IPS-20b (cell line): Measurements from ENCODE around the gene NWD2.

ENCODE experiments used
- H3K27ac ChIP-seq: one replicate; pipeline ENCODE4 v1.5.1; 2013; ENCODE audit warnings: low read length
- H3K27me3 ChIP-seq: 2 replicates; pipeline ENCODE4 v1.6.1; 2013; ENCODE audit warnings: mild to moderate bottlenecking, low read length, inconsistent platforms; ENCODE audit not compliant: insufficient read depth
- H3K36me3 ChIP-seq: 2 replicates; pipeline ENCODE4 v1.6.1; 2013; ENCODE audit warnings: low read depth, mild to moderate bottlenecking, inconsistent platforms, low read length, moderate library complexity; ENCODE audit not compliant: insufficient read depth
- H3K4me1 ChIP-seq: 2 replicates; pipeline ENCODE4 v1.6.1; 2013; ENCODE audit warnings: mild to moderate bottlenecking, control low read depth, inconsistent platforms, low read length, moderate library complexity; ENCODE audit not compliant: insufficient read depth
- H3K4me3 ChIP-seq: 2 replicates; pipeline ENCODE4 v1.5.1; 2013; ENCODE audit warnings: mild to moderate bottlenecking, low read length, inconsistent platforms
- H3K9ac ChIP-seq: 2 replicates; pipeline ENCODE4 v1.6.1; 2013; ENCODE audit warnings: low read depth, mild to moderate bottlenecking, inconsistent platforms, low read length, moderate library complexity
- H3K9me3 ChIP-seq: 2 replicates; pipeline ENCODE4 v1.6.1; 2013; ENCODE audit warnings: mild to moderate bottlenecking, low read depth, low read length, inconsistent platforms; ENCODE audit not compliant: insufficient read depth

NWD2 gene

GRCh38 chr4:37236165-37236564 lies 8.4 kb upstream of the NWD2 start:
- no peak overlapping the region for H3K4me3 ChIP-seq
- no peaks in the 10 kb centered on the region for H3K36me3 ChIP-seq
- peaks cover 19% of the 10 kb centered on the region for H3K27me3 ChIP-seq

GRCh38 chr4:37241647-37242046 lies 2.9 kb upstream of the NWD2 start:
- H3K27me3 ChIP-seq = peaks cover 74% of the 10 kb centered on the region

More at GRCh38 chr4:37236165-37236564, 8.4 kb upstream of the NWD2 start:
- Histone ChIP-seq H3K9me3 (no peaks in the 10 kb centered on the region), H3K9ac (no peak overlapping the region), H3K4me1 (no peaks in the 10 kb centered on the region; the same call in 1 of the 2 replicates), H3K27ac (no peak overlapping the region)

GRCh38 chr4:37243051-37243450 lies 1.5 kb upstream of the NWD2 start:
- Histone ChIP-seq H3K4me3 (peak overlapping the region; percentile 67; the same call in 1 of the 2 replicates), H3K27me3 (peaks cover 88% of the 10 kb centered on the region), H3K36me3 (no peaks in the 10 kb centered on the region), H3K4me1 (no peaks in the 10 kb centered on the region; the same call in 1 of the 2 replicates), H3K9me3 (no peaks in the 10 kb centered on the region), H3K9ac (no peak overlapping the region), H3K27ac (no peak overlapping the region)

More at GRCh38 chr4:37241647-37242046, 2.9 kb upstream of the NWD2 start:
- Histone ChIP-seq H3K9me3 (no peaks in the 10 kb centered on the region), H3K27ac (no peak overlapping the region), H3K4me3 (no peak overlapping the region), H3K4me1 (no peaks in the 10 kb centered on the region; the same call in 1 of the 2 replicates), H3K36me3 (no peaks in the 10 kb centered on the region), H3K9ac (no peak overlapping the region)

- H3K27me3 ChIP-seq = peaks cover 97% of the 10 kb centered on the region
- H3K4me3 ChIP-seq = peak overlapping the region; percentile 67; the same call in 1 of the 2 replicates
- no peaks in the 10 kb centered on the region for H3K9me3 ChIP-seq
- no peaks in the 10 kb centered on the region for H3K36me3 ChIP-seq
- H3K4me1 ChIP-seq = no peaks in the 10 kb centered on the region; the same call in 1 of the 2 replicates
- H3K9ac ChIP-seq = no peak overlapping the region
- H3K27ac ChIP-seq = no peak overlapping the region
These were observed 591 bp upstream of the NWD2 start for GRCh38 chr4:37243722-37244582.

GRCh38 chr4:37245391-37245954 lies 930 bp downstream of the NWD2 start:
- H3K27me3 ChIP-seq = peaks cover 94% of the 10 kb centered on the region

GRCh38 chr4:37246891-37247290 lies 2.3 kb downstream of the NWD2 start:
- no peak overlapping the region for H3K4me3 ChIP-seq
- no peak overlapping the region for H3K9ac ChIP-seq
- H3K27ac ChIP-seq = no peak overlapping the region
- H3K36me3 ChIP-seq = no peaks in the 10 kb centered on the region
- H3K4me1 ChIP-seq = no peaks in the 10 kb centered on the region
- H3K27me3 ChIP-seq = peaks cover 79% of the 10 kb centered on the region
- no peaks in the 10 kb centered on the region for H3K9me3 ChIP-seq

More at GRCh38 chr4:37245391-37245954, 930 bp downstream of the NWD2 start:
- no peaks in the 10 kb centered on the region for H3K36me3 ChIP-seq
- H3K27ac ChIP-seq = no peak overlapping the region
- peak overlapping the region; percentile 67 for H3K4me3 ChIP-seq
- no peaks in the 10 kb centered on the region for H3K4me1 ChIP-seq
- H3K9me3 ChIP-seq = no peaks in the 10 kb centered on the region
- no peak overlapping the region for H3K9ac ChIP-seq

- H3K9ac ChIP-seq = no peak overlapping the region
- H3K9me3 ChIP-seq = no peaks in the 10 kb centered on the region
- no peak overlapping the region for H3K4me3 ChIP-seq
- no peaks in the 10 kb centered on the region for H3K27me3 ChIP-seq
- no peaks in the 10 kb centered on the region for H3K36me3 ChIP-seq
- H3K4me1 ChIP-seq = no peaks in the 10 kb centered on the region
- H3K27ac ChIP-seq = no peak overlapping the region
These were observed 13.7 kb downstream of the NWD2 start for GRCh38 chr4:37258221-37258620.

GRCh38 chr4:37268319-37268718 lies 23.8 kb downstream of the NWD2 start:
- no peaks in the 10 kb centered on the region for H3K36me3 ChIP-seq
- H3K27me3 ChIP-seq = no peaks in the 10 kb centered on the region
- no peak overlapping the region for H3K27ac ChIP-seq
- no peaks in the 10 kb centered on the region for H3K9me3 ChIP-seq
- H3K9ac ChIP-seq = no peak overlapping the region
- no peak overlapping the region for H3K4me3 ChIP-seq
- no peaks in the 10 kb centered on the region for H3K4me1 ChIP-seq

GRCh38 chr4:37279121-37279520 lies 34.6 kb downstream of the NWD2 start:
- Histone ChIP-seq H3K9ac (no peak overlapping the region), H3K36me3 (no peaks in the 10 kb centered on the region), H3K4me3 (no peak overlapping the region), H3K27ac (no peak overlapping the region), H3K9me3 (no peaks in the 10 kb centered on the region), H3K4me1 (no peaks in the 10 kb centered on the region), H3K27me3 (no peaks in the 10 kb centered on the region)

GRCh38 chr4:37279894-37280592 lies 35.5 kb downstream of the NWD2 start:
- Histone ChIP-seq H3K27ac (no peak overlapping the region), H3K4me1 (no peaks in the 10 kb centered on the region), H3K36me3 (no peaks in the 10 kb centered on the region), H3K9me3 (no peaks in the 10 kb centered on the region), H3K27me3 (no peaks in the 10 kb centered on the region), H3K4me3 (no peak overlapping the region), H3K9ac (no peak overlapping the region)

- Histone ChIP-seq H3K9me3 (peaks cover 7% of the 10 kb centered on the region; the same call in 1 of the 2 replicates), H3K27ac (no peak overlapping the region), H3K4me1 (no peaks in the 10 kb centered on the region), H3K9ac (no peak overlapping the region), H3K36me3 (no peaks in the 10 kb centered on the region), H3K4me3 (no peak overlapping the region), H3K27me3 (no peaks in the 10 kb centered on the region)
These were observed 54.9 kb downstream of the NWD2 start for GRCh38 chr4:37299468-37299867.
